Measurements from ENCODE around the gene RAX2.

The RAX2 gene

DNA sequence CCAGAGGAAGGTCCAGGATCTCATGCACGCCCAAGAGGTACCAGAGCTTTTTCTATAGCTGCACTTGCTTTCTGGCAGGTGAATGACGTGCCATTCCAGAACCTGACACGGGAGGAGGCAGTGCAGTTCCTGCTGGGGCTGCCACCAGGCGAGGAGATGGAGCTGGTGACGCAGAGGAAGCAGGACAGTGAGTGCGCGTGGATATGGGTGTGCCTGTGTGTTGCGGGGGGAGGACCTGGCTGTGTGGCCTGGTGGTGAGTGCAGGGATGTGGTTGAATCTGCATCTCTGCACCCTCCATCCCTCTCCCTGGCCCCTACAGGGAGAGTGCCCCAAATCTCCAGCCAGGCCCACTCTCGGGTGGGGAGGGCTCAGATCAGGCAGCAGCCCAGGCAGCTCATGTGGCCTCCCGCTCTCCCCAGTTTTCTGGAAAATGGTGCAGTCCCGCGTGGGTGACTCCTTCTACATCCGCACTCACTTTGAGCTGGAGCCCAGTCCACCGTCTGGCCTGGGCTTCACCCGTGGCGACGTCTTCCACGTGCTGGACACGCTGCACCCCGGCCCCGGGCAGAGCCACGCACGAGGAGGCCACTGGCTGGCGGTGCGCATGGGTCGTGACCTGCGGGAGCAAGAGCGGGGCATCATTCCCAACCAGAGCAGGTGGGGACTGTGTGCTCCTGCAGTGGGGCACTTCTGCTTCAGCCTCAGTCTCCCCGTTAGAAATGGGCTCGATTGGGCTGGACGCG, 33.4 kb downstream of the RAX2 start:
- no peak overlapping the region for H3K27ac ChIP-seq (ENCODE audit: low read length)
- no peaks in the 10 kb centered on the region for H3K79me2 ChIP-seq (ENCODE audit: low read length)

GRCh38 chr19:3737487-3738205, 34.4 kb downstream of the RAX2 start:
- TF ChIP-seq EZH2 (optimal IDR thresholded peaks at IDR 0.05; ENCODE audit: low read depth, low read length) (no peak), EZH2phosphoT487 (IDR thresholded peaks at IDR 0.05; ENCODE audit: low read length) (no peak)
- TF ChIP-seq, protein P1, sequence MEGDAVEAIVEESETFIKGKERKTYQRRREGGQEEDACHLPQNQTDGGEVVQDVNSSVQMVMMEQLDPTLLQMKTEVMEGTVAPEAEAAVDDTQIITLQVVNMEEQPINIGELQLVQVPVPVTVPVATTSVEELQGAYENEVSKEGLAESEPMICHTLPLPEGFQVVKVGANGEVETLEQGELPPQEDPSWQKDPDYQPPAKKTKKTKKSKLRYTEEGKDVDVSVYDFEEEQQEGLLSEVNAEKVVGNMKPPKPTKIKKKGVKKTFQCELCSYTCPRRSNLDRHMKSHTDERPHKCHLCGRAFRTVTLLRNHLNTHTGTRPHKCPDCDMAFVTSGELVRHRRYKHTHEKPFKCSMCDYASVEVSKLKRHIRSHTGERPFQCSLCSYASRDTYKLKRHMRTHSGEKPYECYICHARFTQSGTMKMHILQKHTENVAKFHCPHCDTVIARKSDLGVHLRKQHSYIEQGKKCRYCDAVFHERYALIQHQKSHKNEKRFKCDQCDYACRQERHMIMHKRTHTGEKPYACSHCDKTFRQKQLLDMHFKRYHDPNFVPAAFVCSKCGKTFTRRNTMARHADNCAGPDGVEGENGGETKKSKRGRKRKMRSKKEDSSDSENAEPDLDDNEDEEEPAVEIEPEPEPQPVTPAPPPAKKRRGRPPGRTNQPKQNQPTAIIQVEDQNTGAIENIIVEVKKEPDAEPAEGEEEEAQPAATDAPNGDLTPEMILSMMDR (IDR thresholded peaks at IDR 0.05; ENCODE audit: low read length): no peak
- Histone ChIP-seq H3K4me2 (ENCODE audit: low read depth, low read length) (no peak overlapping the region), H3K27ac (ENCODE audit: low read length) (no peak overlapping the region), H3K4me3 (ENCODE audit: low read length) (no peak overlapping the region), H3K79me2 (ENCODE audit: low read length) (no peaks in the 10 kb centered on the region), H3F3A (ENCODE audit: insufficient read depth, low read length) (no peaks in the 10 kb centered on the region), H4K20me1 (ENCODE audit: insufficient read depth, low read length) (no peaks in the 10 kb centered on the region), H3K4me1 (ENCODE audit: low read length) (no peaks in the 10 kb centered on the region), H3K9ac (ENCODE audit: low read length) (no peak overlapping the region), H3K27me3 (replicated peaks; ENCODE audit: insufficient read depth, low read length) (peaks cover 96% of the 10 kb centered on the region), H3K36me3 (replicated peaks; ENCODE audit: insufficient read depth, low read length) (no peaks in the 10 kb centered on the region), H3K9me3 (replicated peaks; ENCODE audit: insufficient read depth, low read length) (no peaks in the 10 kb centered on the region), H2AFZ (ENCODE audit: low read length) (no peak overlapping the region), H3K9me2 (replicated peaks; ENCODE audit: insufficient read depth, low read length) (no peaks in the 10 kb centered on the region)
- no peak for DNase-seq

More for the DNA sequence above, 33.4 kb downstream of the RAX2 start:
- no peak overlapping the region for H3K4me3 ChIP-seq (ENCODE audit: low read length)
- TF ChIP-seq, protein P1 (IDR thresholded peaks at IDR 0.05; ENCODE audit: low read length): no peak
- TF ChIP-seq EZH2phosphoT487 (IDR thresholded peaks at IDR 0.05; ENCODE audit: low read length) (no peak), EZH2 (optimal IDR thresholded peaks at IDR 0.05; ENCODE audit: low read depth, low read length) (no peak)
- H3K27me3 ChIP-seq (replicated peaks; ENCODE audit: insufficient read depth, low read length): peaks cover 95% of the 10 kb centered on the region
- H3K36me3 ChIP-seq (replicated peaks; ENCODE audit: insufficient read depth, low read length): no peaks in the 10 kb centered on the region
- H3K9me2 ChIP-seq (replicated peaks; ENCODE audit: insufficient read depth, low read length): no peaks in the 10 kb centered on the region
- no peak overlapping the region for H2AFZ ChIP-seq (ENCODE audit: low read length)
- no peaks in the 10 kb centered on the region for H3F3A ChIP-seq (ENCODE audit: insufficient read depth, low read length)
- no peak overlapping the region for H3K9ac ChIP-seq (ENCODE audit: low read length)
- H3K9me3 ChIP-seq (replicated peaks; ENCODE audit: insufficient read depth, low read length): no peaks in the 10 kb centered on the region
- H4K20me1 ChIP-seq (ENCODE audit: insufficient read depth, low read length): no peaks in the 10 kb centered on the region
- H3K4me2 ChIP-seq (ENCODE audit: low read depth, low read length): no peak overlapping the region
- H3K4me1 ChIP-seq (ENCODE audit: low read length): no peaks in the 10 kb centered on the region
- DNase-seq: no peak

- Histone ChIP-seq H2AFZ (ENCODE audit: low read length) (no peak overlapping the region), H3K36me3 (replicated peaks; ENCODE audit: insufficient read depth, low read length) (no peaks in the 10 kb centered on the region), H3K27ac (ENCODE audit: low read length) (no peak overlapping the region), H3K27me3 (replicated peaks; ENCODE audit: insufficient read depth, low read length) (peaks cover 99% of the 10 kb centered on the region), H3K9ac (ENCODE audit: low read length) (no peak overlapping the region), H3K79me2 (ENCODE audit: low read length) (no peaks in the 10 kb centered on the region), H3K9me3 (replicated peaks; ENCODE audit: insufficient read depth, low read length) (no peaks in the 10 kb centered on the region), H3K4me1 (ENCODE audit: low read length) (no peaks in the 10 kb centered on the region), H4K20me1 (ENCODE audit: insufficient read depth, low read length) (no peaks in the 10 kb centered on the region), H3F3A (ENCODE audit: insufficient read depth, low read length) (no peaks in the 10 kb centered on the region), H3K4me2 (ENCODE audit: low read depth, low read length) (no peak overlapping the region), H3K4me3 (ENCODE audit: low read length) (no peak overlapping the region), H3K9me2 (replicated peaks; ENCODE audit: insufficient read depth, low read length) (no peaks in the 10 kb centered on the region)
- DNase-seq: no peak
- no peak for TF ChIP-seq EZH2phosphoT487 (IDR thresholded peaks at IDR 0.05; ENCODE audit: low read length)
- TF ChIP-seq, protein P1 (IDR thresholded peaks at IDR 0.05; ENCODE audit: low read length): no peak
- no peak for TF ChIP-seq EZH2 (optimal IDR thresholded peaks at IDR 0.05; ENCODE audit: low read depth, low read length)
These were observed 35.8 kb downstream of the RAX2 start for GRCh38 chr19:3736106-3736724.
